NCI-H1105 (cell line): ENCODE results near the gene CIITA.
"Not testable (repeated sequence)": the region's sequence is repeated elsewhere in the genome, so short reads cannot be mapped to it uniquely, and the experiment has no call there.

Source experiments
- DNase-seq: peaks from one replicate; lab custom pipeline; 2025; lab: John Stamatoyannopoulos, UW

The CIITA gene, protein sequence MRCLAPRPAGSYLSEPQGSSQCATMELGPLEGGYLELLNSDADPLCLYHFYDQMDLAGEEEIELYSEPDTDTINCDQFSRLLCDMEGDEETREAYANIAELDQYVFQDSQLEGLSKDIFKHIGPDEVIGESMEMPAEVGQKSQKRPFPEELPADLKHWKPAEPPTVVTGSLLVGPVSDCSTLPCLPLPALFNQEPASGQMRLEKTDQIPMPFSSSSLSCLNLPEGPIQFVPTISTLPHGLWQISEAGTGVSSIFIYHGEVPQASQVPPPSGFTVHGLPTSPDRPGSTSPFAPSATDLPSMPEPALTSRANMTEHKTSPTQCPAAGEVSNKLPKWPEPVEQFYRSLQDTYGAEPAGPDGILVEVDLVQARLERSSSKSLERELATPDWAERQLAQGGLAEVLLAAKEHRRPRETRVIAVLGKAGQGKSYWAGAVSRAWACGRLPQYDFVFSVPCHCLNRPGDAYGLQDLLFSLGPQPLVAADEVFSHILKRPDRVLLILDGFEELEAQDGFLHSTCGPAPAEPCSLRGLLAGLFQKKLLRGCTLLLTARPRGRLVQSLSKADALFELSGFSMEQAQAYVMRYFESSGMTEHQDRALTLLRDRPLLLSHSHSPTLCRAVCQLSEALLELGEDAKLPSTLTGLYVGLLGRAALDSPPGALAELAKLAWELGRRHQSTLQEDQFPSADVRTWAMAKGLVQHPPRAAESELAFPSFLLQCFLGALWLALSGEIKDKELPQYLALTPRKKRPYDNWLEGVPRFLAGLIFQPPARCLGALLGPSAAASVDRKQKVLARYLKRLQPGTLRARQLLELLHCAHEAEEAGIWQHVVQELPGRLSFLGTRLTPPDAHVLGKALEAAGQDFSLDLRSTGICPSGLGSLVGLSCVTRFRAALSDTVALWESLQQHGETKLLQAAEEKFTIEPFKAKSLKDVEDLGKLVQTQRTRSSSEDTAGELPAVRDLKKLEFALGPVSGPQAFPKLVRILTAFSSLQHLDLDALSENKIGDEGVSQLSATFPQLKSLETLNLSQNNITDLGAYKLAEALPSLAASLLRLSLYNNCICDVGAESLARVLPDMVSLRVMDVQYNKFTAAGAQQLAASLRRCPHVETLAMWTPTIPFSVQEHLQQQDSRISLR

DNA sequence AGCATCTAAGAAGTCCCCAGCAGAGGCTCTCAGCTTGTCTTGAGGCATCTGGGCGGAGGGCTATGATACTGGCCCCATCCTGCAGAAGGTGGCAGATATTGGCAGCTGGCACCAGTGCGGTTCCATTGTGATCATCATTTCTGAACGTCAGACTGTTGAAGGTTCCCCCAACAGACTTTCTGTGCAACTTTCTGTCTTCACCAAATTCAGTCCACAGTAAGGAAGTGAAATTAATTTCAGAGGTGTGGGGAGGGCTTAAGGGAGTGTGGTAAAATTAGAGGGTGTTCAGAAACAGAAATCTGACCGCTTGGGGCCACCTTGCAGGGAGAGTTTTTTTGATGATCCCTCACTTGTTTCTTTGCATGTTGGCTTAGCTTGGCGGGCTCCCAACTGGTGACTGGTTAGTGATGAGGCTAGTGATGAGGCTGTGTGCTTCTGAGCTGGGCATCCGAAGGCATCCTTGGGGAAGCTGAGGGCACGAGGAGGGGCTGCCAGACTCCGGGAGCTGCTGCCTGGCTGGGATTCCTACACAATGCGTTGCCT is at the start of gene CIITA:
Gene CIITA (plus strand): TSS at position 404 of the 543 bp plus-strand sequence. CDS start 129 bp downstream, at position 533.
- DNase-seq, result no peak

DNA sequence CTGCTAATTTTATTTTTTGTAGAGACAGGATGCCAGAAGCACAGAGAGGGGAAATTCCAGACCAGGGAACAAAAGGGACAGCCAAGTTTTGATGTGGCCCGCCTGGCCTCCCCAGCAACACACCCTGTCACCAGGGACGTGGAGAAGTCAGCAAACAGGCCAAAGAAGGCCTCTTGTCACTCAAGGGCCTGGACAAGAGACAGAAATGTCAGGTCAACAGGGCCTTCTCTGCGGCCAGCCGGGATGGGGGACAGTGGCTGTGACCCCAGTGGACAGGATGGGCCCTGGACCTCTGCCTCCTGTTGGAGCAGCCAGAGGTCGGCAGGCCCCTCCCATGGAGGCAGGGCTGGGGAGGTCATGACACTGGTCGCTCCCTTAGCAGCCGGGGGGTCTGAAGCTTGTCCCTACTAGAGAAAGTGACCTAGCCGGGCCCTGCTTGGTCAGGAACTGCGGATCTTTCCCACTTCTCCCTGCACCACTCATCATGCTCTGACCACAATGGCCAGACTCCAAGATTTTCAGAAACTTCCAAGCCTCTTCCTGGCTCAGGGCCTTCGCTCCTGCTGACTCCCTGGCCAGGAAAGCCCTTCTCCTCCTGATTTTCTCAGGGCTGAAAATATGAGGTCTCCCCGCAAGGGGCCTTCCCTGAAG is 49.2 kb upstream of the CIITA start:
- DNase-seq, result no peak

DNA sequence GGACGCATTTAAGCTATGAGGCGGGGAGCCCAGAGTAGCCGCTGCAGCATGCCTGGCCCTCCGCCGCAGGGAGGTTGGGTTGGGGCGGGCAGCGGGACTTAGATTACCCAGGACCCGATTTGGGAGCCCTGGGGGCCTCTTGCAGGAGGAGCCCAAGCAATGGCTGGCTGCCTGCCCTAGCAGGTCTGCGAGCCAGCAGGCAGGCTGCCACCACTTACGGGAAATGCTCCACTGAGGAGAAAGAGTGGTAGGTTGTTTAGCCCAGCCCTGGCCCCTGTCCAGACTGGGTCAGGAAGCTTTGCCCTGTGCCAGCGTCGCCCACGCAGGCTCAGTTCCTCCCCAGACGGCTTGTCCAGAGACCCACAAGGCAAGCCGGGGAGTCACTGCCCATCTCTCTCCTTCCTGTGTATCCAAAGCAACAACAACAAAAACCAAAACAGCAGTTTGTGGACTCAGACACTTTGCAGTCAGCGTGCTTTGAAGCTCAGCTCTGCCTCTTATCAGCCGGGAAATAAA is 48.1 kb upstream of the CIITA start:
- peak; percentile 70 for DNase-seq

DNA sequence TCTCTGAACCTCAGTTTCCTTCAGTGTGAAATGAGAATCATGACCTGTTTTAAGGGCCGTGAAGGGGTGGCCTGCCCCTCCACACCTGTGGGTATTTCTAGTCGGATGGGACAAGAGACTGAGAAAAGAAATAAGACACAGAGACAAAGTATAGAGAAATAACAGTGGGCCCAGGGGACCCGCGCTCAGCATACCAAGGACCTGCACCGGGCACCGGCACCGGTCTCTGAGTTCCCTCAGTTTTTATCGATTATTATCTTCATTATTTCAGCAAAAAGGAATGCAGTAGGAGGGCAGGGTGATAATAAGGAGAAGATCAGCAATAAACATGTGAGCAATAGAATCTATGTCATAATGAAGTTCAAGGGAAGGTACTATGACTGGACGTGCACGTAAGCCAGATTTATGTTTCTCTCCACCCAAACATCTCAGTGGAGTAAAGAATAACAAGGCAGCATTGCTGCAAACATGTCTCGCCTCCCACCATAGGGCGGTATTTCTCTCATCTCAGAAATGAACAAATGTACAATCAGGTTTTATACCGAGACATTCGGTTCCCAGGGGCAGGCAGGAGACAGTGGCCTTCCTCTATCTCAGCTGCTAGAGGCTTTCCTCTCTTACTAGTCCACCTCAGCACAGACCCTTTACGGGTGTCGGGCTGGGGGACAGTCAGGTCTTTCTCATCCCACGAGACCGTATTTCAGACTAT is 47.5 kb upstream of the CIITA start:
- not testable (repeated sequence) for DNase-seq

DNA sequence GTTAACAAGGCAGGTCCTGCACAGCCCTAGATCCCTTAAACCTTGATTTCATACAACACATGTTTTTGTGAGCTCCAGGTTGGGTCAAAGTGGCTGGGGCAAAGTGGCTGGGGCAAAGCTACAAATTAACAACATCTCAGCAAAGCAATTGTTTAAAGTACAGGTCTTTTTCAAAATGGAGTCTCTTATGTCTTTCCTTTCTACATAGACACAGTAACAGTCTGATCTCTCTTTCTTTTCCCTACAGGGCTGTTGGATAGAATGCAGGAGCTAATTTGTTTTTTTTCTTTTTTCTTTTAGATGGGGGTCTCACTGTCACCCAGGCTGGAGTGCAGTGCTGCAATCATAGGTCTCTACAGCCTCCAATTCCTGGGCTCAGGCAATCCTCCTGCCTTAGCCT is 46.8 kb upstream of the CIITA start:
- DNase-seq, result not testable (repeated sequence)

DNA sequence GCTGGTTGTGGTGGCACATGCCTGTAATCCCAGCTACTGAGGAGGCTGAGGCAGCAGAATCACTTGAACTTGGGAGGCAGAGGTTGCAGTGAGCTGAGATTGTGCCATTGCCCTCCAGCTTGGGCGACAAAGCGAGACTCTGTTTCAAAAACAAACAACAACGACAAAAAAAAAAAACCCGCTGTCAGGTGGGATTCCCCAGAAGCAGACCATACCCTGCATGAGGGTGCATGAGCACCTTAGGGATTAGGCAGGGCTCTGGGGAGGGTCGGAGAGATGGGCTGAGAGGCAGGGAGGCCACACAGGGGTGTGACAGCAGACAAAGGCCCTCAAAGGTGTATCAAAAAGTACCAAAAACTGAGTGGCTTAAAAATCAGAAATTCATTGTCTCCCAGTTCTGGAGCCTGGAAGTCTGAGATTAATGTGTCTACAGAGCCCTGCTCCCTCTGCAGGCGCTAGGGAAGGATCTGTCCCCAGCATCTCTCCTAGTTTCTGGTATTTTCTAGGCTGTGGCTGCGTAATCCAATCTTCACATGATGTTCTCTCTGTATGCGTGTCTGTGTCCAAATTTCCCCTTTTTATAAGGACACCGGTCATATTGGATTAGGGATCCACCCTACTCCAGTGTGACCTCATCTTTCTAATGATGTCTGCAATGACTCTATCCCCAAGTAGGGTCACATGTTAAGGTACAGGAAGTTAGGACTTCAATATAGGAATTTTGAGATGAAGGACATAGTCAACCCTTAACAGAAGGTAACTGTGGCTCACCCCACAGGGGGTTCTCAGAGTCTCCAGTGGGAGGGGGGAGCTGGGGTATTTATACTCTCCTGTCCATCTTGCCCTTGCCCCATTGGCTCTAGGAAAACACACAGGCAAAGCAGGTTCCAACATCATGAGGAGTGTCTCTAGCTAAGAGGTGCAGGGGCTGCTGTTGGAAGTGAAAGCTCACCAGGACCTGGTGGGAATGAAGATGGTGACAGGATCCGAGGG is 44.8 kb upstream of the CIITA start:
- no peak for DNase-seq

DNA sequence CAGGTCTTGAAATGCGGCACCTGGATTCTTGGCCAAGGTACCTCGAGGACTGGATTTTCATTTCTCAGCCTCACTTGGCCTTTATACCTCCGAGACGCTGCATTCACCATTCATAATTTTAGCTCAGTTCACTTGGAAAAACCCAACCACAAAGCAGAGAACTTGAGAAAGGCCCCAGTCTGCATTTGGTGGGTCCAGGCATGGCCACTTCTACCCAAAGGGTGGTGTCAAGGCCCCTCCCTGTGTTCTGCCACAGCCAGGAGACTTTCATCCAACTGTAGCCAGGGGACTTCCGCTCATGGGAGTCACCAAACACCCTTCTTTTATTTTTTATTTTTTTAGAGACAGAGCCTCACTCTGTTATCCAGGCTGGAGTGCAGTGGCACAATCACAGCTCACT is 43.7 kb upstream of the CIITA start:
- DNase-seq, result no peak

DNA sequence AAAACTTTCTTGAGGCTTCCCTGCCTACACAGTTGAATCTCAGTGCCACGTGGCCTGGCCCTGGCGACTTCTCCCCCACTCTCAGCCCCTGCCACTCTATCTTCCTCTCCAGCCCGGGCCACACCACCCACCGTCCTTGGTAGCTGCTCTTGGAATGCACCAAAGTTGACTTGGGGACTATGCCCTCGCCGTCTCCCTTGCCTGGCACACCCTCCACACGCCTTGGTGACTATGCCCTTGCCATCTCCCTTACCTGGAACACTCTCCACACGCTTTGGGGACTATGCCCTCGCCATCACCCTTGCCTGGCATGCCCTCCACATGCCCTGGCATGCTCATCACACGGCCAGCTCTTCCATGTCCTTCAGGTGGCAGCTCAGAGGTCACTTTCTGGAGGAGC is 42.9 kb upstream of the CIITA start:
- no peak for DNase-seq

DNA sequence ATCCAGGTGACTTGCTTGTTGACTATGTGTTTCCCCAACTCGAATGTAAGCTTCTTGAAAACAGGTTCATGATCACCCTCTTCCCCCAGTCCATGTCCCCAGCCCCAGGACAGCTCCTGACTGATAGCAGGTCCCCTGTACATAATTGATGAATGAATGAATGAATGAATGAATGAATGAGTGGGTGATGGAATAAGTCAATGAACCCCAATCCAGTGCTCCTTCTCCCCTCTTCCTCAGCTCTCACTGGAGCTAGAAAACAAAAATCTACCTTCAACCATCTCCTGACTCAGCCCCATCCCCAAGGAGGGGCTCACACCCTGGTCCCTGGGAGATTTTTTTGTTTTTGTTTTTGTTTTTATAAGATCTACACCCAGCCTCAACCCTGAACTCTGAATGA is 42.2 kb upstream of the CIITA start:
- DNase-seq, result no peak

DNA sequence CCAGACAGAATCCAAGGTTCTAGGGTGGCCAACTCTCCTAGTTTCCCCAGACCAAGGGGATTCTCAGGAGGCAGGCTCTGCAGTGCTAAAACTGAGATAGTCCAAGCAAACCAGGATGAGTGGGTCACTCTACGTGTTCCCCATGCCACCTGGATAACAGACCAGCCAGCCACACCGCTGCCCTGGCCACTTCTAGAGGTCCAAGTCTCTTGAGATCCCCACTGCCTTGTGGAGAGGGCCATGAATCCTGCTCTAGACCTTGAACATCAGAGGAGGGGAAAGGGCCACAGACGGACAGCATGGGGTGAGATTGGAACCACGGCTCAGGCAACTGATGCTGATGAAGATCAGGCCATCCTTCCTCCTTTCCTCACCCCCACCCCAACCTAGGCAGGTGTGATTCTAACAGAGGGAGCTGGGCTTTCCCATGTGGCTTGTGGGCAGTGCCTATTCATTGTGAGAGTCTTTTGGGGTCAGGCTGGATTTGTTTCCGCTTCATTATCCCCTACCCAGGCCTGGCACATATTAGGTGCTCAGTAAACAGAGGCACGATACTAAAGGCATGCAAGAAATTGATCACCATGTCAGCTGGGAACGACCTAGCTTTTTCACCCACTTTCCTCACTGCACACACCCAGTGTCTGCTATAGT is 41.6 kb upstream of the CIITA start:
- DNase-seq, result no peak

DNA sequence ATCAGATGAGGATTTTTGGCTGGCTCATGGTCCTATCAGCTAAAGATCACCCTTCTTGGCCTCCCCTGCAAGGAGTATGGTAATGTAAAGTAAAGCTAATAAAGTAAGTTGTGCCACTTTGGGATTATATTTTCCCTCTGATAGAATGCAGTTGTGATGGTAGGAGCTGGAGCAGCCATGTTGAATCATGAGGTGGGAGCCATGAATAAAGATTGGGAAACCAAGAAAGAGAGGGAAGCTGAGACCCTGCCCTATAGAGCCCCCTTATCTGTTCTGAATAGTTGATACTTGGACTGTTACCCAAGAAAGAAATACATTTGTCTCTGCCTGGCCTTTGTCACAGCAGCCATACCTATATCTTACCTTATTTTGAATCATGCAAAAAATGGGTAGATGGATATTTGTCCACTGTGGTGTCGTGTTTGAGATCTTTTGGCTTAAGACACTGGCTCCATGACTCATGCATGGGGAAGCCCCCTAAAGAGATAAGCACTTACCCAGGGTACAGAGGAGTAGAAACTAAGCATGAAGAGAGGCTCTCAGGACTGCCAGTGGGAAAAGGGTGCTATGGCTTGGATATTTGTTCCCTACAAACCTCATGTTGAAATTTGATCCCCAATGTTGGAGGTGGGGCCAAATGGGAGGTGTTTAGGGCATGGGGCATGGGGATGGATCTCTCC is 40.7 kb upstream of the CIITA start:
- DNase-seq, result no peak

DNA sequence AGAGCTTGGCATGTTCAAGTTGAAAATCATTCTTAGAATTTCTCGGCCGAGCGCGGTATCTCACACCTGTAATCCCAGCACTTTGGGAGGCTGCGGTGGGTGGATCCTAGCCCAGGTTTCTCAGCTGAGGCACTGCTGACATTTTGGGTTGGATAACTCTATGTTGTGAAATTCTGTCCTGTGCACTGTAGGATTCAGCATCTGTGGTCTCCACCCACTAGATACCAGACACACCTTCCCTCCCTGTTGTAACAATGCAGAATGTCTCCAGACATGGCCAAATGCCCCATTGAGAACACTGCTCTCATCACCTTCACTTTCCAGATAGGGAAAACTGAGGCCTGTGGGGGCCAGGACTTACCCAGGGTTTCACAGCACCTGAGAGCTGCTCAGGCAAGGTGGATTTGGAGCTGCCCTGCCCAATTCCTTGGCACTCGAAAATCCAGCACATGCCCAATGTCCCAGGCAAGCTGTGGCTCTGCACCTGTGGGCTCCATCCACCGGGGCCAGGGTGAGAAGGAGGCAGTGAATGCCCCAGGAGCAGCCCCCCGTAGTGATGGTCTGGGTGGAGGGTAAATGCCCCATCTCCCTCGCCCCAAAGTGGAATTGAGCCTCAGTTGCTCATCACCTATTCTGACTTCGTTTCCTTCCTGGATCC is 38.3 kb upstream of the CIITA start:
- DNase-seq, result no peak

DNA sequence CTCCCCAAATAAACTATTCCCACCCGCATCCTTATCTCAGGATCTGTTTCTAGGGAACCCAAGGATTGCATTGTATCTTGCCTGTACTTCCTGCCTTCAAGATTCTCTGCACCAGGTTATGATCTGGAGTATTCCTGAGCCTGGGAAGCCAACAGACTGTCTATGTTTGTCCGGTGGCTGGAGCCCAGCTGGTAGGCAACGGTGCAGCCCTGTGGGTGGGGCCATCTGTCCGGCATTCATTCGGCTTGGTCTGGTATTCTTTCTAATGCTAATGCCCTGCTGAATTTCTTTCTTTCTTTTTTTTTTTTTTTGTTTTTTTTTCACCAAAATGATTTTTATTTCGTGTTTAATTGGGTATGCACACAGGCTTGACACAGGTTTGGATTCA is 37.7 kb upstream of the CIITA start:
- DNase-seq, result no peak

DNA sequence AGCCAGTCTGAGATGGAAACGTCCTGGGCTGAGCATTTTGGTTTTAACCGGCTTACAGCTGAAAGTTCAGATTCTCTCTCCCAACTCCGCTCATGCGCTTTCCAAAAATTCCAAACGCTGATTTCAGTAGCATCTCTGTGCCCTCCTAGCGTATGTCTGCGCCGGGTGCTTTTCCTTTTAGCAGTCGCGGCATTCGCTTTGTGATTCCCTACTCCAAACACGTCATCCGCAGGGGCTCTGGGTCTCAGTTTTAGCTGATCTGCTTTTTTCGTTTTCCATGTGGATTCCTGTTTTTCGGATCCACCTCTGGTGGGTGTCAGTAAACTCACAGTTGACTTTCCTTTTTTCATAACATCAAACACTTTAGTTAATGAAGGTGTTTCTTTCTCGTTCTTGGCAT is 36.3 kb upstream of the CIITA start:
- no peak for DNase-seq

DNA sequence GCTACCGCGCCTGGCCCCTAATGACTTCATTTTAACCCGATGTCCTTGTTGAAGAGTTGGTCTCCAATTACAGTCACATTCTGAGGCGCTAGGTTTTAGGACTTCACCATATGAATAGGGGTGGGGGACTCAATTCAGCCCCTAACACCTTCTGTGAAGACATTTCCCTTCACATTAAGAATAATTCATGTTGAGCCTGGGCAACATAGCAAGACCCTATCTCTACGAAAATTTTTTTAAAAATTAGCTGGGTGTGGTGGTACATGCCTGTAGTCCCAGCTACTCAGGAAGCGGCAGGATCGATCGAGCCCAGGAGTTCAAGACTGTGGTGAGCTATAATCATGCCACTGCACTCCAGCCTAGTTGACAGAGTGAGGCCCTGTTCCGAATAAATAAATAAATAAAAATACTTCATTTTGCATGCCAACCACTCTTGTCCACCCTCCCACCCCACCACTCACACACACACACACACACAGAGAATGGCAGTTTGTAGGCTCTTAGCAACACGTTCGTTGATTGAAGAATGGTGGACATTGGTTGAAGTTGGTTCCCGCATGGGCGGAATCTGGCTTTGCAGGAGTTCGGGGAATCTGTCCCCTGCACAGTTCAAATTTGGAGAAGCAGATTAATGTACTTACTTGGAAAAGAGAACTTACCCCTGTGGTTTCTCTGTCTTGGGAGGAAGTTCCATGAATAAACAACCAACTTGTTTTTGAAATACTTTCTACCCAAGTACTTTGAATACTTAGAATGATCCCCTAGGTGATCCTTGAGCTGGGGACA is 30.6 kb upstream of the CIITA start:
- DNase-seq, result no peak

DNA sequence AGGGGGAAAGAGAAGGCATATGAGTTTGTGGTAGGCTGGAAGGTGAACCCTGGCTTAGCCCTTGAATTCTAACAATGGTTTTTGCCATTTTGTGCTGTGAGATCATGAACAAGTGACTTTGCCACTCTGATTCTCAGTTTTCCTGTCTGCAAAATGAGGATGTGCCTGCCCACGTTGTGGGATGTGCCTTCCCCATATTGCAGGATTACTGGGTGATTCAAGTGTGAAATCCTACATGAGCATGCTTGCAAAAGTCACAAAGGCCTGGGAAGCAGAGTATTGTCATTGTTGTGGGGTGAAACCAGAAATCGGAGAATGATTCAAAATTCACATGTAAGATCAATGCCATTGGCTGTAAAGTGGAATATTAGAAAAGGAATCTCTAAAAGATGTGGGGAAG is 29.8 kb upstream of the CIITA start:
- DNase-seq, result no peak
